Fibroblast of lung (primary cell): ENCODE data around the gene GNGT2. TPM values are rescaled to one million over a fixed set of nuclear protein-coding genes. Genes with fewer than 3 reads are reported as not detected.

Experiments
- DNase-seq, 2 donors: peaks; one replicate each; pipeline versions ENCODE4 v3.0.0 to v3.0.0-alpha.2; 2010; ENCODE audit warnings: low read depth in 2 of 2
- H2AFZ ChIP-seq: 2 replicates; pipeline ENCODE4 v1.5.1; 2012; ENCODE audit warnings: low read length, control low read depth, inconsistent platforms
- H3K27ac ChIP-seq: 2 replicates; pipeline ENCODE4 v1.5.1; 2011; ENCODE audit warnings: low read length, control low read depth; ENCODE audit not compliant: insufficient read depth
- H3K27me3 ChIP-seq: 2 replicates; pipeline ENCODE4 v1.5.1; 2011; ENCODE audit warnings: mild to moderate bottlenecking, low read length; ENCODE audit not compliant: control insufficient read depth, insufficient read depth
- H3K36me3 ChIP-seq: 2 replicates; pipeline ENCODE4 v1.5.1; 2011; ENCODE audit warnings: low read length; ENCODE audit not compliant: control insufficient read depth, insufficient read depth
- H3K4me1 ChIP-seq: 2 replicates; pipeline ENCODE4 v1.5.1; 2011; ENCODE audit warnings: low read length; ENCODE audit not compliant: control insufficient read depth, insufficient read depth; ENCODE audit errors: extremely low read depth
- H3K4me2 ChIP-seq: 2 replicates; pipeline ENCODE4 v1.5.1; 2011; ENCODE audit warnings: low read length, control low read depth; ENCODE audit not compliant: insufficient read depth; ENCODE audit errors: extremely low read depth
- H3K4me3 ChIP-seq, 4 experiments: fragments of 200-600 bp in 1 of 4; sonication (generic) in 1 of 4; replicated peaks in 1 of 4; 2 replicates each; pipeline ENCODE4 v1.5.1; 2011 to 2016; ENCODE audit warnings: low read length in 4 of 4, low read depth in 3 of 4, mild to moderate bottlenecking in 3 of 4, control low read depth in 2 of 4, inconsistent platforms in 1 of 4, mixed read lengths in 1 of 4; ENCODE audit not compliant: insufficient read depth in 1 of 4; ENCODE audit errors: control extremely low read depth in 1 of 4
- H3K79me2 ChIP-seq: 2 replicates; pipeline ENCODE4 v1.5.1; 2012; ENCODE audit warnings: mild to moderate bottlenecking, low read length, inconsistent platforms; ENCODE audit not compliant: control insufficient read depth, insufficient read depth
- H3K9ac ChIP-seq: 2 replicates; pipeline ENCODE4 v1.5.1; 2011; ENCODE audit warnings: mild to moderate bottlenecking, low read length, control low read depth; ENCODE audit not compliant: insufficient read depth
- H3K9me3 ChIP-seq: 2 replicates; pipeline ENCODE4 v1.5.1; 2012; ENCODE audit warnings: low read depth, low read length; ENCODE audit not compliant: control insufficient read depth, insufficient read depth
- H4K20me1 ChIP-seq: 2 replicates; pipeline ENCODE4 v1.5.1; 2011; ENCODE audit warnings: low read length; ENCODE audit not compliant: control insufficient read depth, insufficient read depth; ENCODE audit errors: extremely low read depth
- EZH2 ChIP-seq: IDR thresholded peaks from 2 replicates; pipeline ENCODE4 v1.5.1; 2012; ENCODE audit warnings: low read length, control low read depth, mild to moderate bottlenecking; ENCODE audit errors: missing control alignments
- polyA plus RNA-seq, 2 donors: library from polyadenylated mRNA; depleted of rRNA in 1 of 2; stranded (reverse) in 1 of 2; unstranded in 1 of 2; fragments of >200 nt; gene quantifications; 2 replicates each; pipeline ENCODE4 v1.2.1, GENCODE V29; 2011 to 2012; ENCODE audit warnings: missing spikeins in 1 of 2
- total RNA-seq: library from RNA; depleted of rRNA; stranded (reverse); fragments of >200 nt; gene quantifications from 2 replicates; pipeline ENCODE4 v1.2.1, GENCODE V29; 2014
- TF ChIP-seq, protein P1 (sequence below), 2 donors: IDR thresholded peaks in 1 of 2; conservative IDR thresholded peaks in 1 of 2; 1 replicate in 1 of 2; 2 replicates in 1 of 2; pipeline ENCODE4 v1.5.1; 2011 to 2012; ENCODE audit warnings: low read length in 2 of 2, control low read depth in 1 of 2, inconsistent platforms in 1 of 2, low read depth in 1 of 2, mild to moderate bottlenecking in 1 of 2

The GNGT2 gene
- total and polyA plus RNA-seq, 2 donors (not counting 1 experiment from before 2014, with no cell fraction given): 3.7 TPM; not detected in 1

DNA sequence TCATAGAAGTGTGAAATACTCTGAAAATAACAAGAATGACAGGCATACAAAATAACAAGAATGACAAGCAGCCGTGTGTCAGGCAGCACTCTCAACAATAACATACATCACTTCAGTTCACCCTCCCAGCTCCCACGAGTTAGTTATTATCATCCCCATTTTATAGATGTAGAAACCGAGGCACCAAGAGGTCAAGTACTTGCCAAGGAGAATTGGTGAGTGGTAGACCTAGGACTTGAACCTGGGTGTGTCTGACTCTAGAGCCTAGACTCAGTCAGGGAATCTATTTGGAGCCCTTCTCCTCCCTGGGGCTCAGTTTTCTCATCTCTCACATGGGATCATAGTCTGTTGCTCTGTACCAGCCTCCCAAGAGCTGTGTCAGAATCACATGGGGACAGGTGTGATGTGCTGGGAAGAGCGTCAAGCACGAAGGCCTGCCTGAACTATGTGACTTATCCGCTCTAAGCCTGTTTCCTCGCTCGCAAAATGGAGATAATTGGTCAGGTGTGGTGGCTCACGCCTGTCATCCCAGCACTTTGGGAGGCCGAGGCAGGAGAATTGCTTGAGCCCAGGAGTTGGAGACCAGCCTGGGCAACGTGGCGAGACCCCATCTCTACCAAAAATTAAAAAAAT lies 39.6 kb upstream of the GNGT2 start:
- H3K4me2 ChIP-seq: no peak overlapping the region
- no peaks in the 10 kb centered on the region for H3K79me2 ChIP-seq
- no peak for TF ChIP-seq EZH2
- TF ChIP-seq, protein P1, sequence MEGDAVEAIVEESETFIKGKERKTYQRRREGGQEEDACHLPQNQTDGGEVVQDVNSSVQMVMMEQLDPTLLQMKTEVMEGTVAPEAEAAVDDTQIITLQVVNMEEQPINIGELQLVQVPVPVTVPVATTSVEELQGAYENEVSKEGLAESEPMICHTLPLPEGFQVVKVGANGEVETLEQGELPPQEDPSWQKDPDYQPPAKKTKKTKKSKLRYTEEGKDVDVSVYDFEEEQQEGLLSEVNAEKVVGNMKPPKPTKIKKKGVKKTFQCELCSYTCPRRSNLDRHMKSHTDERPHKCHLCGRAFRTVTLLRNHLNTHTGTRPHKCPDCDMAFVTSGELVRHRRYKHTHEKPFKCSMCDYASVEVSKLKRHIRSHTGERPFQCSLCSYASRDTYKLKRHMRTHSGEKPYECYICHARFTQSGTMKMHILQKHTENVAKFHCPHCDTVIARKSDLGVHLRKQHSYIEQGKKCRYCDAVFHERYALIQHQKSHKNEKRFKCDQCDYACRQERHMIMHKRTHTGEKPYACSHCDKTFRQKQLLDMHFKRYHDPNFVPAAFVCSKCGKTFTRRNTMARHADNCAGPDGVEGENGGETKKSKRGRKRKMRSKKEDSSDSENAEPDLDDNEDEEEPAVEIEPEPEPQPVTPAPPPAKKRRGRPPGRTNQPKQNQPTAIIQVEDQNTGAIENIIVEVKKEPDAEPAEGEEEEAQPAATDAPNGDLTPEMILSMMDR (conservative IDR thresholded peaks at IDR 0.05 in 1 of 2, IDR thresholded peaks at IDR 0.05 in 1 of 2; ENCODE audit: low read depth in 1 of 2, low read length in 2 of 2): no peak
- no peak overlapping the region for H3K4me3 ChIP-seq
- no peak overlapping the region for H3K27ac ChIP-seq
- H3K4me1 ChIP-seq: no peaks in the 10 kb centered on the region
- no peaks in the 10 kb centered on the region for H3K36me3 ChIP-seq
- DNase-seq: no peak
- H3K9ac ChIP-seq: no peak overlapping the region
- no peaks in the 10 kb centered on the region for H4K20me1 ChIP-seq
- H3K27me3 ChIP-seq: peaks cover 8% of the 10 kb centered on the region
- no peaks in the 10 kb centered on the region for H3K9me3 ChIP-seq
- H2AFZ ChIP-seq: no peak overlapping the region

DNA sequence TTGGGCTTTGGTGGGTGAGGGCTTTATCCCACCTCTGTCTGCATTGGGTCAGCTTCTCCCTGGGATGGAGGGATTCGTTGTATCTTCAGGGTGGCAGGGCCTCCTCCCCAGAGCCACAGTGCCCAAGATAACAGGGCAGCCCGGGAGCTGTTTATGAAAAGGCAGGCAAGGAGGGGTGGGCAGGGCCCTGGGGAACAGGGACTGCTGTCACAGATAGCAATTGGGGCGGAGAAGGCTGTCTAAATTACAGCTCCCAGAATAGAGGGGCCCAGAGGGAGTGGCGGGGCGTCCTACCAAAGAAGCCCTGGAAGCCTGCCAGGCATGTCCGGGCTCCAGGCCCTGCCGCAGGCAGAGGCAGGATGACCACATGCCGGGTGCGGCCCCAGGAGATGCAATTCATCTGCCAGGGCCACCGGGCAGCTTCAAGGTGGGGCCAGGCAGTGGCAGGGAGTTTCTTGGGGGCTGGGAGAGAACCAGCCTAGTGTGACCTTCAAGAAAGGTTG lies 39.0 kb upstream of the GNGT2 start:
- TF ChIP-seq, protein P1 (conservative IDR thresholded peaks at IDR 0.05 in 1 of 2, IDR thresholded peaks at IDR 0.05 in 1 of 2; ENCODE audit: low read depth in 1 of 2, low read length in 2 of 2): no peak
- no peak for TF ChIP-seq EZH2
- H3K27ac ChIP-seq: no peak overlapping the region
- peaks cover 8% of the 10 kb centered on the region for H3K27me3 ChIP-seq
- H3K79me2 ChIP-seq: no peaks in the 10 kb centered on the region
- no peaks in the 10 kb centered on the region for H3K9me3 ChIP-seq
- no peak overlapping the region for H3K4me3 ChIP-seq
- H3K9ac ChIP-seq: no peak overlapping the region
- H2AFZ ChIP-seq: no peak overlapping the region
- H3K36me3 ChIP-seq: no peaks in the 10 kb centered on the region
- H3K4me2 ChIP-seq: no peak overlapping the region
- peak; percentile 40 to 45 for DNase-seq
- H4K20me1 ChIP-seq: no peaks in the 10 kb centered on the region
- H3K4me1 ChIP-seq: no peaks in the 10 kb centered on the region

DNA sequence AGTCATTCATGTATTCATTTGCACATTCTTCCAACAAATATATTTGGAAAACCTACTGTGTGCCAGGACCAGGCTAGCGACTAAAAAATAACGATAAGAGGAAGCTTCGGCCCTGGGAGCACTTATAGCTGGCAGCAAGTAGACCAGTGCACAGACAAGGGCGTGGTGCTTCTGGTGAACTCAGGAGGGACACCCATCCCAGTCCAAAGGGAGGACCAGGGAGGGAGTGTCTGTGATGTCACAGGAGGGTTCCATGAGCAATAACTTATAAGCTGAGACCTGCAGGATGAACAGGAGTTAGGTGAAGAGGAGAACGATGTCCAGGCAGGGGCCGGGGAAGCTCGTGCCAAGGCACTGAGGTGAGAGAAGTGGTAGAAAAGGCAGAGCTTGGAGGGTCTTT lies 37.6 kb upstream of the GNGT2 start:
- H3K79me2 ChIP-seq: no peaks in the 10 kb centered on the region
- H3K9ac ChIP-seq: no peak overlapping the region
- DNase-seq: no peak
- H4K20me1 ChIP-seq: no peaks in the 10 kb centered on the region
- H3K4me2 ChIP-seq: no peak overlapping the region
- TF ChIP-seq EZH2: no peak
- H3K4me3 ChIP-seq: no peak overlapping the region
- H2AFZ ChIP-seq: no peak overlapping the region
- H3K27ac ChIP-seq: no peak overlapping the region
- peaks cover 8% of the 10 kb centered on the region for H3K27me3 ChIP-seq
- H3K9me3 ChIP-seq: no peaks in the 10 kb centered on the region
- H3K4me1 ChIP-seq: no peaks in the 10 kb centered on the region
- no peaks in the 10 kb centered on the region for H3K36me3 ChIP-seq
